Glutamatergic neuron (in vitro differentiated cells): ENCODE data around the gene LCOR. TPM values are rescaled to one million over a fixed set of nuclear protein-coding genes. Genes with fewer than 3 reads are reported as not detected.

Source experiments
- DNase-seq: peaks from one replicate; pipeline ENCODE4 v3.0.0; 2022
- H3K27ac Mint-ChIP-seq: one replicate; pipeline ENCODE4 v1.8.0; 2020; ENCODE audit warnings: mild to moderate bottlenecking, mixed read lengths, inconsistent platforms; ENCODE audit not compliant: unreplicated experiment
- H3K27me3 Mint-ChIP-seq: one replicate; pipeline ENCODE4 v1.8.0; 2020; ENCODE audit warnings: mild to moderate bottlenecking, moderate library complexity, mixed read lengths, inconsistent platforms; ENCODE audit not compliant: unreplicated experiment
- H3K36me3 Mint-ChIP-seq: one replicate; pipeline ENCODE4 v1.8.0; 2020; ENCODE audit warnings: mild to moderate bottlenecking, mixed read lengths, inconsistent platforms; ENCODE audit not compliant: unreplicated experiment
- H3K4me1 Mint-ChIP-seq: one replicate; pipeline ENCODE4 v1.8.0; 2020; ENCODE audit warnings: mild to moderate bottlenecking, low read depth, mixed read lengths, inconsistent platforms; ENCODE audit not compliant: unreplicated experiment
- H3K4me3 Mint-ChIP-seq: one replicate; pipeline ENCODE4 v1.8.0; 2020; ENCODE audit warnings: mild to moderate bottlenecking, mixed read lengths, inconsistent platforms; ENCODE audit not compliant: unreplicated experiment
- H3K9me3 Mint-ChIP-seq: one replicate; pipeline ENCODE4 v1.8.0; 2020; ENCODE audit warnings: mild to moderate bottlenecking, moderate library complexity, mixed read lengths, inconsistent platforms; ENCODE audit not compliant: unreplicated experiment
- total RNA-seq: library from RNA; stranded (reverse); fragmentation: NEBNext Ultra II Directional; extraction: Animal tissue kit (Norgen Biotek cat#: 25700); gene quantifications from one replicate; pipeline ENCODE4 v1.2.1, GENCODE V29; 2021; ENCODE audit not compliant: unreplicated experiment
- TF ChIP-seq, protein P1 (sequence below): fragments of 200-600 bp; sonication (generic); IDR thresholded peaks from one replicate; pipeline ENCODE4 v1.5.0; 2021; ENCODE audit not compliant: partially characterized antibody, unreplicated experiment

The LCOR gene
- total RNA-seq, 1 donor from 2014 or later, result 132 TPM

DNA sequence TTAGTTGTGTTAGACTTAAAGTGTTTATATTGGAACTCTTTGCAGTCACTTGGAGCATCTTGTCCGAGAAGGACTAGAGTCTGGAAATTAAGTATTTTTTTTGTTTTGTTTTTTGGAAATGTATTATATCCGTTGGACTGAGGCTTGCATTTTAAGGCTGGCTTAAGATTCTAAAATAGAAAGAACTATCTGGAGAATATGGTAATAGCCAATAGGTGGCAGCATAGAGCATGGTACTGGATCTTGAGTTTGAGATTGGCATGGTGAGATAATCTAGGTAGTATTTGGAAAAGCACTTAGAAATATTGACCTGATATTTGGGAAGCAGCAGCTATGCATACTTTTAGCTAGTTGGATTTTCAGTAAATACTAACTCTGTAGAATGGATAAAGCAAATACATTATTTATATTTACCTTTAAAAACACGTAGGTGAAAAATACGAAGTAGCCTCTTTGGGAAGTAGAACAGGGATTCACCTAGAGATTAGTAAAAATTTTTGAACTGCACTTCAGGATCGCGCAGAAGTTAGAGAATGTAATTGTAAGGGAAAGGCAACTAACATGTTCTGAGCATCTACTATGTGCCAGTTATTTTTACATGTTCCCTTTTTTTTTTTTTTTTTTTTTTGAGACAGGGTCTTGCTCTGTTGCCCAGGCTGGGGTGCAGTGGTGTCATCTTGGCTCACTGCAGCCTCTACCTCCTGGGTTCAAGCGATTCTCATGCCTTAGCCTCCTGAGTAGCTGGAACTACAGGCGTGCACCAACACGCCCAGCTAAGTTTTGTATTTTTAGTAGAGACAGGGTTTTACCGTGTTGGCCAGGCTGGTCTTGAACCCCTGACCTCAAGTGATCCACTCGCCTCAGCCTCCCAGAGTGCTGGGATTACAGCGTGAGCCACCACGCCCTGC lies 78.6 kb downstream of the LCOR start:
- H3K9me3 Mint-ChIP-seq, result no peaks in the 10 kb centered on the region
- H3K27me3 Mint-ChIP-seq, result no peaks in the 10 kb centered on the region
- H3K4me1 Mint-ChIP-seq, result peaks cover 5% of the 10 kb centered on the region
- H3K36me3 Mint-ChIP-seq, result peaks cover 4% of the 10 kb centered on the region
- TF ChIP-seq, protein P1, sequence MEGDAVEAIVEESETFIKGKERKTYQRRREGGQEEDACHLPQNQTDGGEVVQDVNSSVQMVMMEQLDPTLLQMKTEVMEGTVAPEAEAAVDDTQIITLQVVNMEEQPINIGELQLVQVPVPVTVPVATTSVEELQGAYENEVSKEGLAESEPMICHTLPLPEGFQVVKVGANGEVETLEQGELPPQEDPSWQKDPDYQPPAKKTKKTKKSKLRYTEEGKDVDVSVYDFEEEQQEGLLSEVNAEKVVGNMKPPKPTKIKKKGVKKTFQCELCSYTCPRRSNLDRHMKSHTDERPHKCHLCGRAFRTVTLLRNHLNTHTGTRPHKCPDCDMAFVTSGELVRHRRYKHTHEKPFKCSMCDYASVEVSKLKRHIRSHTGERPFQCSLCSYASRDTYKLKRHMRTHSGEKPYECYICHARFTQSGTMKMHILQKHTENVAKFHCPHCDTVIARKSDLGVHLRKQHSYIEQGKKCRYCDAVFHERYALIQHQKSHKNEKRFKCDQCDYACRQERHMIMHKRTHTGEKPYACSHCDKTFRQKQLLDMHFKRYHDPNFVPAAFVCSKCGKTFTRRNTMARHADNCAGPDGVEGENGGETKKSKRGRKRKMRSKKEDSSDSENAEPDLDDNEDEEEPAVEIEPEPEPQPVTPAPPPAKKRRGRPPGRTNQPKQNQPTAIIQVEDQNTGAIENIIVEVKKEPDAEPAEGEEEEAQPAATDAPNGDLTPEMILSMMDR, result peak; percentile 77
- no peak overlapping the region for H3K27ac Mint-ChIP-seq
- DNase-seq, result no peak
- no peak overlapping the region for H3K4me3 Mint-ChIP-seq

DNA sequence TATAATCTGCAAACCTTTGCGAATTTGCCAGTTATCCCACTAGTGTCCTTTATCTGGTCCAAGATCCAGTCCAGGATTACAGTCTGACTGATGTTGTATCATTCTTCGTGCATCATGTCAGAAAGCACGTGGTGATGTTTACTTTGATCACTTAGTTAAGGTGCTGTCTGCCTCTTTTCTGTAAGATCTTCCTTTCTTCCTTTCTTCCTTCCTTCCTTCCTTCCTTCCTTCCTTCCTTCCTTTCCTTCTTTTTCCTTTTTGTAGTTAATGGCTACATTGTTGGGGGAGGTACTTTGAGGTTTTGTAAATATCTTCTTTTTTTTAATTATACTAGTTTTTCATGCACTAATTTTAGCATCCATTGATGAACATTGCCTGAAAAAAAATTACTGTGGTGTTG lies 80.3 kb downstream of the LCOR start:
- H3K4me3 Mint-ChIP-seq, result no peak overlapping the region
- TF ChIP-seq, protein P1, result no peak
- no peaks in the 10 kb centered on the region for H3K27me3 Mint-ChIP-seq
- no peaks in the 10 kb centered on the region for H3K9me3 Mint-ChIP-seq
- peaks cover 3% of the 10 kb centered on the region for H3K4me1 Mint-ChIP-seq
- DNase-seq, result no peak
- peaks cover 4% of the 10 kb centered on the region for H3K36me3 Mint-ChIP-seq
- H3K27ac Mint-ChIP-seq, result no peak overlapping the region

DNA sequence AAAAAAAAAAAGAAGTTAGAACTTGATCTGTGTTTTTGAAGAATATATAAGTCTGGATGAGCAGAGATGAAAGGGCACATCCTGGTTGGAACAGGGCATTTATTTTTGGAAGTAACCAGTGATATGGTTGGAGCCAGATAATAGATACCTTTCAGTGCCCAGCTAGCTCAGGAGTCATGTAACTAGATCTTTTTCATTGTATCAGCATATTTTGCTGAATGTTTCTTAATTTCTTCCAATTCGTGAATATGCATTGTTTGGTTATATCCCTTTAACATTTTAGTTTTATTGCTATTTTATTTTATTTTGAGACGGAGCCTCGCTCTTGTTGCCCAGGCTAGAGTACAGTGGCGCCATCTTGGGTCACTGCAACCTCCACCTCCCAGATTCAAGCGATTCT lies 81.8 kb downstream of the LCOR start:
- no peak for DNase-seq
- TF ChIP-seq, protein P1, result no peak
- Mint-ChIP-seq H3K27ac (no peak overlapping the region), H3K27me3 (no peaks in the 10 kb centered on the region), H3K36me3 (peaks cover 4% of the 10 kb centered on the region), H3K4me3 (no peak overlapping the region), H3K9me3 (peaks cover 3% of the 10 kb centered on the region), H3K4me1 (peaks cover 8% of the 10 kb centered on the region)

DNA sequence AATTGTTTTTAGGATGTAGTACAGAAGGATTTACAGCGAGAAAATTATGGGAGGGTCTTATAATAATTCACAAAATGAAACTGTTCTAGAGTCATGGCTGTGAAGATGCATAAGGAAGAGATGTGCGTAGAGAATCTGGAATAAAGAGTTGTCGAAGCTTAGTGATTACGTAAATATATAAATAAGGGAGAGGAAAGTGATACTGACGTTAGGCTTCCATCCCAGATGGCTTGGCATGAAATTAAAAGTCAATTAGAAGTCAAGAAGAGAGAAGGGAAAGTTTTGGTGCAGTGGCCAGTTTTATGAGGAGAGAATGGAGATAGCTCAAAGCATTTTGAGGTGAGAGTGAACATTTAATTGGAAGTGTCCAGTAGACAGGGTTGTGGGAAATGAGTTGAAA lies 85.5 kb downstream of the LCOR start:
- H3K9me3 Mint-ChIP-seq, result peaks cover 6% of the 10 kb centered on the region
- TF ChIP-seq, protein P1, result no peak
- no peak overlapping the region for H3K27ac Mint-ChIP-seq
- H3K27me3 Mint-ChIP-seq, result no peaks in the 10 kb centered on the region
- no peak overlapping the region for H3K4me3 Mint-ChIP-seq
- H3K4me1 Mint-ChIP-seq, result peaks cover 8% of the 10 kb centered on the region
- DNase-seq, result no peak
- peaks cover 4% of the 10 kb centered on the region for H3K36me3 Mint-ChIP-seq
